ENCODE measurements around the gene GINS1.
A peak's percentile ranks its signal among the peaks of the same experiment; 100 is the strongest.

Gene GINS1

DNA sequence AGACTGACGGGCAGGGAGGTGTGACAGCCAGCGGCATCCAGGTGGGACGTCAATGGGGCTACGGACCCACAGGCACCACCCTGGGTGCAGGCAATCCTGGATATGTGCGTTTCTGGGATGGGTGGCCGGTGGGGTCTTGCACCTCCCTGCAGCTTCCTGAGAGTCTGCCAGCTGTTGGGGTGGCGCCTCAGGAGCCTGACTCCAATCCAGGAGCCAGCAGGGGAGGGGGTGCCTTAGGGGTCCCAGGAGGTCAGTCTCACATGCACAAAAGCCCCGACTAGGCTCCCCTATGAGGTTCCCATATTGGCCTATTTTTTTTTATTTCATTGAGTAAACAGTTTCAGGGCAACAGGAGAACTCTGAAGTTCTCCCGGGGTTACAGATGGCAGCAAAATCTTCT lies 73.3 kb downstream of the GINS1 start:
- Histone ChIP-seq H3K27ac (ENCODE audit: low read length) (no peak overlapping the region), H3K4me3 (ENCODE audit: low read depth in 1 of 2, low read length in 2 of 2) (no peak overlapping the region), H3K36me3 (ENCODE audit: insufficient read depth, low read length) (peaks cover 57% of the 10 kb centered on the region), H3K27me3 (ENCODE audit: insufficient read depth, low read length, poor library complexity) (no peaks in the 10 kb centered on the region), H3K79me2 (ENCODE audit: insufficient read depth, low read length) (no peaks in the 10 kb centered on the region), H3K9ac (ENCODE audit: low read depth, low read length) (no peak overlapping the region), H4K20me1 (ENCODE audit: insufficient read depth, low read length) (no peaks in the 10 kb centered on the region), H2AFZ (ENCODE audit: low read depth, low read length) (no peak overlapping the region), H3K9me3 (ENCODE audit: insufficient read depth, low read length, severe bottlenecking) (no peaks in the 10 kb centered on the region), H3K4me2 (ENCODE audit: insufficient read depth, low read length) (no peak overlapping the region), H3K4me1 (ENCODE audit: insufficient read depth, low read length) (peaks cover 34% of the 10 kb centered on the region)
- TF ChIP-seq, protein P1, sequence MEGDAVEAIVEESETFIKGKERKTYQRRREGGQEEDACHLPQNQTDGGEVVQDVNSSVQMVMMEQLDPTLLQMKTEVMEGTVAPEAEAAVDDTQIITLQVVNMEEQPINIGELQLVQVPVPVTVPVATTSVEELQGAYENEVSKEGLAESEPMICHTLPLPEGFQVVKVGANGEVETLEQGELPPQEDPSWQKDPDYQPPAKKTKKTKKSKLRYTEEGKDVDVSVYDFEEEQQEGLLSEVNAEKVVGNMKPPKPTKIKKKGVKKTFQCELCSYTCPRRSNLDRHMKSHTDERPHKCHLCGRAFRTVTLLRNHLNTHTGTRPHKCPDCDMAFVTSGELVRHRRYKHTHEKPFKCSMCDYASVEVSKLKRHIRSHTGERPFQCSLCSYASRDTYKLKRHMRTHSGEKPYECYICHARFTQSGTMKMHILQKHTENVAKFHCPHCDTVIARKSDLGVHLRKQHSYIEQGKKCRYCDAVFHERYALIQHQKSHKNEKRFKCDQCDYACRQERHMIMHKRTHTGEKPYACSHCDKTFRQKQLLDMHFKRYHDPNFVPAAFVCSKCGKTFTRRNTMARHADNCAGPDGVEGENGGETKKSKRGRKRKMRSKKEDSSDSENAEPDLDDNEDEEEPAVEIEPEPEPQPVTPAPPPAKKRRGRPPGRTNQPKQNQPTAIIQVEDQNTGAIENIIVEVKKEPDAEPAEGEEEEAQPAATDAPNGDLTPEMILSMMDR (IDR thresholded peaks at IDR 0.05; ENCODE audit: borderline replicate concordance, extremely low read depth, low read length, poor library complexity, severe bottlenecking) = no peak
- no peak for TF ChIP-seq EZH2 (IDR thresholded peaks at IDR 0.05; ENCODE audit: borderline replicate concordance, low read depth, low read length, severe bottlenecking)
- ATAC-seq (ENCODE audit: insufficient read depth, low read depth) (no peak), DNase-seq (no peak)

DNA sequence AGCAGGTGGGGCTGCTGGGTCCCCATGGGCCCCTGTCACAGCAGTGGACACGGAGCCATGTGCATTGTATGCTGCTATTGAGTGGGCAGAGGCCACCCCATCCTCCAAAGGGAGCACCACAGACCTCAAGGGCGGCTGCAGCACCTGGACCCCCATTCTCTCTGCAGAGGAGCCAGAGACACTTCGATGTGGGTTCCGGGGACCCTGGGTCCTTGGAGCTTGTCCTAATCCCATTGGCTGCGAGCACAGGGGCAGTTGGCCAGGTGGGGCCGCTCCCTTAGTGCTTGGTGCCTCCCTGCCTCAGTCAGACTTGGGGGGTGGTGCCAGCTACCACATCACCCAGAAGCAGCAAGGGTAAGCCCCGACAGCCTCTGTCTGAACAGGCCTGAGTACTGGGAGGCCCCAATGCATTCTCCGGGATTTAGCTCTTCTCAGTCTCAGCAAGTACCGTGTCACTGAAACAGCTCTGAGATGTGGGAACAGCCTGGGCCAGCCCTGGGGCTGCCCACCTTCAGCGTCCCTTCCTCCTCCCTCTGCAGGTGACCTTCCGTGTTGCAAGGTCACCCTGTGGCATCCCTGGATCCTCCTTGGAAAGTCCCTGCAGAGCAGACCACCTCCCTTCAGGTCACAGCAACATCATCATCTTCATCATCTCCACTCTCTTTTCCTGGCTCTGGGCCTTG lies 73.9 kb downstream of the GINS1 start:
- H3K4me2 ChIP-seq (ENCODE audit: insufficient read depth, low read length) = no peak overlapping the region
- peaks cover 52% of the 10 kb centered on the region for H3K36me3 ChIP-seq (ENCODE audit: insufficient read depth, low read length)
- peaks cover 40% of the 10 kb centered on the region for H3K4me1 ChIP-seq (ENCODE audit: insufficient read depth, low read length)
- no peak overlapping the region for H3K4me3 ChIP-seq (ENCODE audit: low read depth in 1 of 2, low read length in 2 of 2)
- H3K9me3 ChIP-seq (ENCODE audit: insufficient read depth, low read length, severe bottlenecking) = no peaks in the 10 kb centered on the region
- TF ChIP-seq, protein P1 (IDR thresholded peaks at IDR 0.05; ENCODE audit: borderline replicate concordance, extremely low read depth, low read length, poor library complexity, severe bottlenecking) = peak; percentile 18
- TF ChIP-seq EZH2 (IDR thresholded peaks at IDR 0.05; ENCODE audit: borderline replicate concordance, low read depth, low read length, severe bottlenecking) = no peak
- no peaks in the 10 kb centered on the region for H3K27me3 ChIP-seq (ENCODE audit: insufficient read depth, low read length, poor library complexity)
- H3K9ac ChIP-seq (ENCODE audit: low read depth, low read length) = no peak overlapping the region
- ATAC-seq (ENCODE audit: insufficient read depth, low read depth) (no peak), DNase-seq (no peak)
- no peaks in the 10 kb centered on the region for H3K79me2 ChIP-seq (ENCODE audit: insufficient read depth, low read length)
- no peak overlapping the region for H2AFZ ChIP-seq (ENCODE audit: low read depth, low read length)
- peak overlapping the region; percentile 15; the same call in 1 of the 2 replicates for H3K27ac ChIP-seq (ENCODE audit: low read length)
- no peaks in the 10 kb centered on the region for H4K20me1 ChIP-seq (ENCODE audit: insufficient read depth, low read length)

DNA sequence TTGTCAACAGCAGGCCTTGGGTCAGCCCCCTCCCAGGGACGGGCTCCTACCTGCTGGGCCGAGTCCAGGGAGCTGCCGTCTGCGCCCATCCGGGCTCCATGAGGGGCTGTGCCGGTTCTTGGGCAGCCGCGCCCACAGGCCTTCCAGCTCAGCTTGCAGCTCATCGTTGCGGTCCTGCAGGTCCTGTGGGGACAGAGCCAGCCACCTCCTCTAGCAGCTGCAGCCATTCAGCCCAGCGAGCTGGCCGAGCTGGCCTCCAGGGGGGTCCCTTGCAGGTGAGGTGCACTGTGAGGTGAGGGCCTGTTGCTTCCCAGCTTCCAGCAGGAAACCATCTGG lies 74.4 kb downstream of the GINS1 start:
- TF ChIP-seq EZH2 (IDR thresholded peaks at IDR 0.05; ENCODE audit: borderline replicate concordance, low read depth, low read length, severe bottlenecking) = no peak
- TF ChIP-seq, protein P1 (IDR thresholded peaks at IDR 0.05; ENCODE audit: borderline replicate concordance, extremely low read depth, low read length, poor library complexity, severe bottlenecking) = no peak
- ATAC-seq (ENCODE audit: insufficient read depth, low read depth) (no peak), DNase-seq (no peak)
- no peak overlapping the region for H3K4me2 ChIP-seq (ENCODE audit: insufficient read depth, low read length)
- H3K36me3 ChIP-seq (ENCODE audit: insufficient read depth, low read length) = peaks cover 48% of the 10 kb centered on the region
- H2AFZ ChIP-seq (ENCODE audit: low read depth, low read length) = no peak overlapping the region
- H3K9me3 ChIP-seq (ENCODE audit: insufficient read depth, low read length, severe bottlenecking) = no peaks in the 10 kb centered on the region
- H3K79me2 ChIP-seq (ENCODE audit: insufficient read depth, low read length) = no peaks in the 10 kb centered on the region
- peaks cover 45% of the 10 kb centered on the region for H3K4me1 ChIP-seq (ENCODE audit: insufficient read depth, low read length)
- H3K27ac ChIP-seq (ENCODE audit: low read length) = peak overlapping the region; percentile 15; the same call in 1 of the 2 replicates
- no peak overlapping the region for H3K9ac ChIP-seq (ENCODE audit: low read depth, low read length)
- H3K4me3 ChIP-seq (ENCODE audit: low read depth in 1 of 2, low read length in 2 of 2) = no peak overlapping the region
- no peaks in the 10 kb centered on the region for H3K27me3 ChIP-seq (ENCODE audit: insufficient read depth, low read length, poor library complexity)
- no peaks in the 10 kb centered on the region for H4K20me1 ChIP-seq (ENCODE audit: insufficient read depth, low read length)

All from DND-41 (cell line).